Fibroblast of skin of abdomen (primary cell): Measurements from ENCODE around the gene IDH2.
"Not testable (repeated sequence)": the region's sequence is repeated elsewhere in the genome, so short reads cannot be mapped to it uniquely, and the experiment has no call there.

Experiments
- DNase-seq: peaks from one replicate; pipeline ENCODE4 v3.0.0-alpha.2; 2013

Gene IDH2

DNA sequence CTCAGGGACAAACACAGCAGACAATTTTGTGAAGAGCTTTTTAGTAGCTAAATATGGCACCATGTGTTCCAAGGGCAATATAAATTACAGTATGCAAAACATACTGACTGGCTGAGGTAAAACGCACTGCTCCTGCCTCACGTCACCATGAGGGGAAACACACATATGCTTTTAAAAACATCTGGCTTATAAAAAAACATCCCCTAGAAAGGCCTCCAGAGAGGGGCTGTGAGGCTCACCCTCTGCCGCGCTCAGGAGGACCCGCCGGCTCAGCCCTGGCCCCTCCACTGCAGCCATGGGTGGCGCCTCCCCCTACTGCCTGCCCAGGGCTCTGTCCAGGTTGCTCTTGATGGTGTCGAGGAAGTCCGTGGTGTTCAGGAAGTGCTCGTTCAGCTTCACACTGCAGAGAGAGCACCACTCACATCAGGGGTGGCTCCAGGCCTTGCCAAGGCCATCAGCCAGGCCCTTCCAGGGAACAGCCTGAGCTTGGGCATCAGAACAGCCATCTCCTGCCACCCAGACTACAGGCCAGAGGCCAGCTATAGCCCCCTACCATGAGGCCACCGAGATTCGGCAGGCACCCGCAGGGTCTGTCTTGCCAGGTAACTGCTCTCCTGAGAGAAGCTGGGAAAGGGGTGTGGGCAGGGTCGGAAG lies 18.2 kb downstream of the IDH2 start:
- DNase-seq = no peak

DNA sequence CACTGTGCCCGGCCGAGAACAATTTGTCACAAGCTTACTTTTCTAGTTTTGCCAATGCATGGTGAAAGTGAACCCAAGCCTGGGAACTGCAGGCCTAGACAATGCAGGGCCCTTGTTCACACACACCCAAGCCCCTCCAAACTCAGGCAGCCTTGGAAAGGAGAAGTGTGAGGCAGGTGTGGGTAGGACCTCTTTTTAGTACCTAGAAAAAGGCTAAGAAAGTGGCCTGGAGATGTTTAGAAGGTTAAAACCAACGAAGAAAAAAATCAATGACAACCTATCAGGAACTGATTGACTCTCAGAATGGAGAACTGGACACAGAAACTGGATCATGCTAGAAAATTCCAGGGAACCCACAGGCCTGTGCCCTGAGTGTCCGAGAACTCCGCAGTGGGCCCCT lies 18.8 kb downstream of the IDH2 start:
- DNase-seq = no peak

DNA sequence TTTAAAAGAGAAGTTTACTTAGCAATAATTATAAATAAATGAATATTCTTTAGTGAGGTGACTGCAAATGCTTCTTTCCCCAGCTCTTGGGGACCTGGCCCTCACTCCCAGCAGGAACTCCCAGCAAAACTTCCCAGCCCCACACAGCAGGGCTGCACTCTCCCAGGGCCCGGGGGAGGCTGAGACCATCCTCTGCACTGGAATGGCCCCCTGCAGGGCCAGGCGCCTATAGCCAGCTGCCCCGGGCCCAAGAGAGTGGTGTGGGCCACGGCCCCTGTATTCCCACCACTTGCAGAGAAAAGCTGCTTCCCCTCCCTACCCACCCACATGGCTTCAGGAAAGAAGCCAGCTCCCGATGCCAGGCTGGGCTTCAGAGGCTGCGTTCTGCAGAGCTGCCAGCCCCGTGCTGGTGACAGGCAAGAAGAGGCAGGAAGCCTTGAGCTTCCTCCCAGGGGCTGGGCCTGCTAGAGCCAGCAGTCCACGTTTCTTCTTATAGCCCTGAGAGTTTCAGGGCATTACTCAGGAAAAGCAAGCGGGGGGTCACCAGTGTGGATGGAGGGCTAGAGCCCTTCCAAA lies 20.0 kb downstream of the IDH2 start:
- DNase-seq = no peak

DNA sequence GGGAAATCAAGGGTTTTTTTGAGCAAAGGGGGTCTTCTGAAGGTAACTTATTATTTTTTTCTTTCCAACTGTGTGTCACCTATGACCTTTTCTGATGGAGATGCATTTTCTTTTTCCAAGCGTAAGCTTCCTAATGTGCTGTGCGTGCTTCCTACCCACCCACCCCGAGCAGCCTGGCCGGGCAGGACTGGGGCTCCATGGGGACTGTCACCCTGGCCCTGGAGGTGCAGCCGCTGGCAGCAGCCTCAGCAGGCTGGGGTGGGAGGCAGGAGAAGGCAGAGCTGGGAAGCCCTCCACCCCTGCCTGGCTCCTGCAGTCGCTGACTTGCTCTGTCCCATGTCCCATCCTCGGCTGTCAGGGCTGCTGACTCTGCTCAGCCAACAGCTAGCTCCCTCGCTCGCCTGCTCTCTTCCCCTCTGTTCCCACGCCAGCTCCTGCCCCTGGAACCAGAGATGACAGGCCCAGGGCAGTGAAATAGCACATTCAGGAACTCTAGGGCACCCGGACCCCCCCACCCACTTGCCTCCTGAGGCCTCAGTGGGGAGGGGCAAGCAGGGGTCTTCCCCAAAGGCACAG lies 21.4 kb downstream of the IDH2 start:
- no peak for DNase-seq

DNA sequence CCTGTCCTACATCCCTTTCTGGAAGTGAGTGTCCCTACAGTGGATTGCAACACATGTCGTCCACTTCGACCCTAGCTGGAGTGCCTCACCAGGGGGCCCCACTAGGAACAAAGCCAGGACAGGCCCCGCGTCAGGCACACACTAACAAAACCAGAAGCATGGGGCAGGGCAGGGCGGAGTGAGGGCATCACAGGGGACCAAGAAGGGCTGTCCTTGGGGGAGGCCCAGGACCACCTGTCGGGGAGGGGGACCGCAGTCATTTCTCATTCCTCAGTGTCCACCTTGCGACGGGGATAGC lies 21.9 kb downstream of the IDH2 start:
- DNase-seq = no peak

DNA sequence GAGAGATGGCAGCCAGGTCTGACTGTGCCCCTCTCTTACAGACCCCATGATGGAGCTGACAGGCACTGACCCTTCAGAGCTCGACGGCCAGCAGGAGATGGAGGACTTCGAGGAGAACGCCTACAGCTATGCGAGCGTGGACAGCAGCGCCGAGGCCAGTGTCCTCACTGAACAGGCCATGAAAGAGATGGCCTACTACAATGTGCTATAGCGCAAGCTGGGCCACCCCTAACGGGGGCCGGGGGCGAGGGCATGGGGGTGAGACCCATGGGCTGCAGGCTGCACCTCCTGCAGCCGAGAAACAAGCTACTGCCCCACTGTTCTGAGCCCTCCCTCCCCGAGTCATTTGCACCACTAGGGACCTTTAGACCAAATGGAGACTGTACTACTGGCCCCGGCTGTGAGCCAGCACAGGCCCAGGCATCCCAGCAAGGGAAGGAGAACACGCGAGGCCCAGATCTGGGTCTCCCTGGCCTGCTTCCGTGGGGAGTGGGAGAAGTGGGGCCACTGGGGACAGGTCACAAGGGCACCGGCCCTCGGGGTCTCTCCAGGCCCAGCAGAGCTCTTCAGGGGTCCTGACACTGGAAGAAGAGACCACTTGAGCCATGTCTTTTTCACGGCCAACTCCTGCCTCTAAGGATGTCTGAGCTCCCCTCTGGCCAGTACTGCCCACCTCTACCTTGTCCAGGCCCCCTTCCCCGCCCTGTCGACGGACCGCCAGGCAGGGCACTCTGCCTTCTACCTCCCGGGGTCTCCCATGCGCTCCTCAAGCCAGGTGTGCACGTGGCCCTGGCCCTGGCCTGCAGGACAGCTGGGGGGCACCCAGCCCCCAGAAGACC lies 22.4 kb downstream of the IDH2 start:
- no peak for DNase-seq

DNA sequence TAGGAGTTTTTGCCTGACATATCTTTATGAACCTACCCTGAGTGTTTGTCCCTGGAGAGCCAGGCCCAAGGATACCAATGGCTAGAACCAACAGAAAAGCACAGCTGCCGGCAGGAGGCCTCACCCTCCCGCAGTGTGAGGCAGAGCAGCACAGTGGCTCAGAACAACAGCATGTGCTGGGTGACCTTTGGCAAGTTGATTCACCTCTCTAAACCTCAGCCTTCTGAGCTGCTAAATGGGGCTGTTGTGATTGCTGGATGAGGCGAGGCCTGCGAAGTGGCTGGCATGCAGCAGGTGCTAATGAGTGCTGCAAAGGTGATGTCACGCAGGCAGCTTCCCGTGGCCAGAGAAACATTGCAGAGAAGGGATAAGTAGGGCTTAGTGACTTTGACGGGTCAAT lies 23.3 kb downstream of the IDH2 start:
- DNase-seq = no peak

DNA sequence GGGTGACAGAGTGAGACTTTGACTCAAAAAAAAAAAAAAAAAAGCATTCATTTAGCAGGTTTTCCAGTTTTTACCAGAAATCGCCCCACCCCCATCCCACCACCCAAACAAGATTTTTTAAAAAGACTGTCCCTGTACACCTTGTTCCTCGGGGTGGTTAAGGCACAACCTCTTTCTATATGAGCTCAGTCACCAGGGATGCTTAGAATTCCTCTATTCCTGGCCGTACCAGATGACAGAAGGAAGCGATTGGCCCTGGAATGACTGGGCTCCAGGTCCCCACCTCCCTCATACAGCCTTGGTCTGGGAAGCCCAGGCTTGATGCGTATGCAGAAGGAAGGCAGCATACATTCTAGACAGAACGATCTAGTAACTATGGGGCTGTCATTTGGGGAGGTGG lies 25.6 kb downstream of the IDH2 start:
- no peak for DNase-seq

DNA sequence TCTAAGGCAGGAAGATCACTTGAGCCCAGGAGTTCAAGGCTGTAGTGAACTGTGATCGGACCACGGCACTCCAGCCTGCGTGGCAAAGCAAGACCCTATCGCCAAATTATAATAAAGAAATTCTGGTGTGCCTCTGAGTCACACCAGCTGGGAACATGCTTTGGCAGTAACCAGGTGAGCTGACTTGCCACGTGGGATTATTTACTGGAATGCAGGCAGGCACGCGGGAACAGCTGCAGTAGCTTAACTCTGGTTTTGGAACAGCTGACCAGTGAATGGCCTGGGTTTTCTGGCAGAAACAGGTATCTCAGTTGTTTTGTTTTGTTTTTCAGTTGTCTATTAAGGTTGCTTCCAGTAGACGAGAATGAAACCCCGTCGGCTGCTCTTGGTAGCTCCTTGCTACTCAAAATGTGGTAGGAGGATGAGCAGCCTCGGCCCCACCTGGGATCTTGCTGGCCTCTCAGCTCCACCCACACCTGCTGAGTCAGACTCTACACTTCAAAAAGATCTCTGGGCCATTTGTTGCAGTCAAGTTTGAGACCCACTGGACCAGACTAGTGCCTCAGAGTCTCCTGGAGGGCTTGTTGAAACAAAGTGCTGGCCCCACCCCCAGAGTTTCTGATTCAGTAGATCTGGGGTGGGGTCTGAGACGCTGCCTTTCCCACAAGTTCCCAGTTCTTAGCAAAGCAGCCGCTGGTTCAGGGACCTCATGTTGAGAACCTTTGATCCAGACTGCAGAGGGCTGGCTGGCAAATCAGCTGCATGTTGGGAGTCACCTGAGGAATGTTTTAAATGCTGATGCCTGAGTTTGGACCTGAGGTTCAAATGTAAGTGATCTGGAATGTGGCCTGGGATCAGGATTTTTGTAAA lies 26.6 kb downstream of the IDH2 start:
- no peak for DNase-seq

DNA sequence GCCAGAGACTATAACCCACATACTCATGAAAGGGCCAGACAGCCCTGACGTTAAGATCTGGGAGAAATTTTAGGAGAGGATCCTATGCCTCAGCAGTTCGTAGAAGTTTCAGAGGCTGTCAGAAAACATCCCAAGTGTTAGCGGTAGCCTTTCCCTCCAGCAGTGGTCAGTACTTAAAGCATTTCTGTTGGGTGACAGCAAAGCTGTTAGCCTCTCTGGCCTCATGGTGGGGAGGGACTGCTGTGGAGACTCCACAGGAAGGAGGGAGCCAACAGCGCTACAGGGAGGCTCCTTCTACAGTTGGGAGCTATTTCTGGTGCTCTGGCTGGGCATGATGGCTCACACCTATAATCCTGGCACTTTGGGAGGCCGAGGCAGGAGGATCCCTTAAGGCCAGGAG lies 27.4 kb downstream of the IDH2 start:
- no peak for DNase-seq

DNA sequence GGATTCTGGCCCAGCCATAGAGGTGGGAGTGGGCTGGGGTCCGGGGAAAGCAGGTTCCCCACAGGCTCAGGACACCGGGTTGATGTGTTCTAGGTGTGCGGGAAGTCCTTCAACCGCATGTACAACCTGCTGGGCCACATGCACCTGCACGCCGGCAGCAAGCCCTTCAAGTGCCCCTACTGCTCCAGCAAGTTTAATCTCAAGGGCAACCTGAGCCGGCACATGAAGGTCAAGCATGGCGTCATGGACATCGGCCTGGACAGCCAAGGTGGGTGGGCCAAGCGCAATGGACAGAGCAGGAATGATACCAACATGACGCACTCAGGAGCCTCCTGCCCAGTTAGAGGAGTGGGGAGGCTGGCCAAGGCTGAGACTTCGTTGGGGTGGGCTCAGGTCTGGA lies 28.2 kb downstream of the IDH2 start:
- DNase-seq = no peak

DNA sequence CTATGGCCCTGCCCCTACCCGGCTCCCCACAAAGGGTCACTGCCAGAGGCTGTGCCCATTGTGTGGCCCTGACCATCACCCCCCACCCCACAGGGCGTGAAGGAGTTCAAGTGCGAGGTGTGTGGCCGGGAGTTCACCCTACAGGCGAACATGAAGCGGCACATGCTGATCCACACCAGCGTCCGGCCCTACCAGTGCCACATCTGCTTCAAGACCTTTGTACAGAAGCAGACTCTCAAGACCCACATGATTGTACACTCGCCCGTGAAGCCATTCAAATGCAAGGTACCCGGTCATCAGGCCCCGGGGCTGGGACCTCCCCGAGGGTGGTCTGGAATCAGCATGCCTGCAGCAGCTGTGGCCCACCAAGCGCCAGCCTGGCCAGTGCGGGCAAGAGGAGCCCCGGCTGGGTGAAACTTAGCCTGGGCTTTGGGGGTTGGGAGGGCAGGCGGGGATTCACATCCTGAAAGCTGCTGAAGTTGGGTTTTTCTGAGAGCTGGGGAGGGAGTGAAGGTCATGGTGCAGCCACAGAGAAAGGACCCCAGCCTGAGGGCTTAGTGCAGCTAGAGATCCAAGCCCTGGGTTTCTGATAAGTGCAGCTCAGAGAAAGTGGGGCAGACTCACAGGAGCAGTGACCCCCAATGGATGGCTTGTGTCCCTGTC lies 29.2 kb downstream of the IDH2 start:
- no peak for DNase-seq

DNA sequence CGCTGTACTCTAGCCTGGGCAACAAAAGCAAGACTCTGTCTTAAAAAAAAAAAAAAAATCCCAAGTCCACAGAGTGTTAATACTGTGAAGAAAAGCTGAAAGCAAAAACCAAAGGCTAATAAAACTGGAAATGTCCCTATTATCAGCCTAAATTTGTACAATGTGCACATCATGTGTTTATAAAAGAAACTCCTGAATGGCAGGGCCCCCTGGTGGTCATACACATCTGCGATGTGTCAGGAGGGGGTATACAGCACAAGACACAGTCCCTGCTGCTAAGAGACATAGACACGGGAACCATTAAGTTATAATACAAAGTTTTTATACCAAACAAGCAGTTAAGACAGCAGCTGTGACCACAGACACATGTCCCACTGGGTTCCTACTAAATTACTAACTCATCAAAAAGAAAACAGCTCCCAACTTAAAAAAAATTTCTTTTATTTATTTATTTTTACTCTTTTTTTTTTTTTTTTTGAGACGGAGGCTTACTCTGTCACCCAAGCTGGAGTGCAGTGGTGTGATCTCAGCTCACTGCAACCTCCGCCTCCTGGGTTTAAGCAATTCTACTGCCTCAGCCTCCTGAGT lies 31.0 kb downstream of the IDH2 start:
- peak; percentile 80 for DNase-seq

DNA sequence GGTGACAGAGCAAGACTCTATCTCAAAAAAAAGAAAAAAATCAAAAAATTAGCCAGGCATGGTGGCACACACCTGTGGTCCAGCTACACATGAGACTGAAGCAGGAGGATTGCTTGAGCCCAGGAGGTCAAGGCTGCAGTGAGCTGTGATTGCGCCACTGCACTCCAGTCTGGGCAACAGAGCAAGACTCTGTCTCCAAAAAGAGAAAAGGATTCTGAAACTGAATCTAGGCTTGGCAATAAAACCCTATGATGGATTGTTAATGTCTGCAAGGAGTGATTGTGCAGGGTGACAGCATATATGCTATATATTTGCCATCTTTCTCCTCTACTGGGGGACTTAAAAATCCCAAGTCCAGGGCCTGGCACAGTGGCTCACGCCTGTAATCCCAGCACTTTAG lies 31.6 kb downstream of the IDH2 start:
- DNase-seq = not testable (repeated sequence)

DNA sequence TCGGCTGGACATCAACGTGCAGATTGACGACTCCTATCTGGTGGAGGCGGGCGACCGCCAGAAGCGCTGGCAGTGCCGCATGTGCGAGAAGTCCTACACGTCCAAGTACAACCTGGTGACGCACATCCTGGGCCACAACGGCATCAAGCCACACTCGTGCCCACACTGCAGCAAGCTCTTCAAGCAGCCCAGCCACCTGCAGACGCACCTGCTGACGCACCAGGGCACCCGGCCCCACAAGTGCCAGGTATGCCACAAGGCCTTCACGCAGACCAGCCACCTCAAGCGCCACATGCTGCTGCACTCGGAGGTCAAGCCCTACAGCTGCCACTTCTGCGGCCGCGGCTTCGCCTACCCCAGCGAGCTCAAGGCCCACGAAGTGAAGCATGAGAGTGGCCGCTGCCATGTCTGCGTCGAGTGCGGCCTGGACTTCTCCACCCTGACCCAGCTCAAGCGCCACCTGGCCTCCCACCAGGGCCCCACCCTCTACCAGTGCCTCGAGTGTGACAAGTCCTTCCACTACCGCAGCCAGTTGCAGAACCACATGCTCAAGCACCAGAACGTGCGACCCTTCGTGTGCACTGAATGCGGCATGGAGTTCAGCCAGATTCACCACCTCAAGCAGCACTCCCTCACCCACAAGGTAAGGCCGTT lies 34.2 kb downstream of the IDH2 start:
- DNase-seq = no peak

DNA sequence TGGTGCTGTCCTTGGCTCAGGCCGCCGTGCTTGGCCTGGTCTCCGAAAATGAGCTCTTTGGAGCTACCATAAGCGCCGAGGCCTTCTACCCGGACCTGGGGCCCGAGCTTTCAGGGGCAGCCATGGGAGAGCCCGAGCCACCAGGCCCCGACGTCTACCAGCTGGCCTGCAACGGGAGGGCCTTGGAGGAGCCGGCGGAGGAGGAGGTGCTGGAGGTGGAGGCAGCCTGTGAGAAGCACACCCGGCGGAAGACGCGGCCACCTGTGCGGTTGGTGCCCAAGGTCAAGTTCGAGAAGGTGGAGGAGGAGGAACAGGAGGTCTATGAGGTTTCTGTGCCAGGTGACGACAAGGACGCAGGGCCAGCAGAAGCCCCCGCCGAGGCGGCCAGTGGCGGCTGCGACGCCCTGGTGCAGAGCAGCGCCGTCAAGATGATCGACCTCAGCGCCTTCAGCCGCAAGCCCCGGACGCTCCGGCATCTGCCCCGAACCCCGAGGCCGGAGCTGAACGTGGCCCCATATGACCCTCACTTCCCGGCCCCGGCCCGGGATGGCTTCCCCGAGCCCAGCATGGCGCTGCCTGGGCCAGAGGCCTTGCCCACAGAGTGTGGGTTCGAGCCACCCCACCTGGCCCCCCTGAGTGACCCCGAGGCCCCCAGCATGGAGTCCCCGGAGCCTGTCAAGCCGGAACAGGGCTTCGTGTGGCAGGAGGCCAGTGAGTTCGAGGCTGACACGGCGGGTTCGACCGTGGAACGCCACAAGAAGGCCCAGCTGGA lies 34.9 kb downstream of the IDH2 start:
- DNase-seq = no peak

DNA sequence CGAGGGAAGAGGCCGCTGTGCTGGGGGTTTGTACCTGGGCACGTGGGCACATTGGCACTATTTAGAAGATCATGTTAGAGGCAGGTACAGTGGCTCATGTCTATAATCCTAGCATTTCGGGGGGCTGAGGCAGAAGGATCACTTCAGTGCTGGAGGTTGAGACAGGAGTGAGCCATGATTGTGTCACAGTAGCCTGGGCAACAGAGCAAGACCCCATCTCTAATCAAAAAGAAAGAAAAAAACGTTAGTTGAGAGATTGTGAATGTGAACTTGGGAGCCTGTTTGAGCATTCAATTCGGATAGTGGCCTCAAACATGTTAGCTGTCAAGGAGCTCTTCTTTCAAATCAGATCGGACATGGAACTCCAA lies 36.6 kb downstream of the IDH2 start:
- no peak for DNase-seq

DNA sequence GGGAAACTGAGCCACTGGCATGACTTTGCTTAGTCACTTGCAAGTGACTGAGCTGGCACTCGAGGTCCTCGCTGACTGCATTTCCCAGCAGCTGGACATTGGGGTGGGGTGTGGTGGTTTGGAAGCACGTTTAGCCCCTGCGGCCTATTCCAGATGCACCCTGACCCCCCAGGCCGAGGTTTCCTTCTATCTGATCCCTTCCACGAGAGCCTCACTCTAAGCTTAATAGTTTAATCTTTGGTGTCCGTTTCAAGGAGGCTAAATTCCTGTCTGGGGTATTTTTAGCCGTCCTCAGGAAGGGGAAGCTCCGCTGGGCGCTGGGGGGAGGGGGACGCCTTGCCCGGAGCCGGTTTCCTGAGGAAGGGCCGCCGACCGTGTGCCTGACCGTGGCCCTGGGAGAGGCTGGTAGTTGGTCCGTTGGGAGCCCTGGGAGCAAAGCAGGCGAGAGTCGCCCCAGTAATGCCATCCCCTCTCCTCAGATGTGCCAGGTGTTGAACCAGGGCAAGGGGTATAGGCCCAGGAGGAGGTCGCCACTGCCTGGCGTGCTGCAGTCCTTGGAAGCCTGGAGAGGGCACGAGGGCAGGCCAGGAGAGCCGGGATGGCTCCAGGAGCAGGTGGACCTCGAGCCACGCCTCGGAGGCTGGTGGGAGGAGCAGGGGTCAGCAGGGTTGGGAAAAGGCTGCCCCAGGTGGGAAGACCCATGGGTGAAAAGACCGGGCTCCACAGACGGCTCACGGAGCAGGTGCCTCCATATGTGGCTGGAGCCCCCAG lies 37.2 kb downstream of the IDH2 start:
- no peak for DNase-seq

DNA sequence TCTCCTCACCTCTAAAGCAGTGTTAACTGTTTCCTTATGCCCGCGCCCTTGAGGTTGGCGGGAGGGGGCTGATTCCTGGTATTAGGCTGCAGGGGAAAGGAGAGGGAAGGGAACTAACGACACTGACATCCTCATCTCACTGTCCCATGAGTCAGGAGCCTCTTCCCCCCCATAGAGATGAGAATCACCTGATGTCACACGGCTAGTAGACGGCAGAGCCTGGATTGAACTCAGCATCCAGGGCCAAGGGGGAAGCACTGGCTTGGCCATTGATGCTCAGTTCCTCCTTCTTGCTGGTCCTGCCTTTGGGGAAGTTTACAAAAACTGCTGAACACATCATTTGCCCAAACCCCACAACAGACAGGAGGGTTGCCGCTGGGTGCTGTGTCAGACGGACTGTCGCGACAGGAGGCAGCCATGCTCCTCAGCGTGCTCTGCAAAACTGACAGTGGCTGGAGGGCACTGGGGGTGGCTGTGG lies 38.5 kb downstream of the IDH2 start:
- no peak for DNase-seq
